GM10266 (cell line): ENCODE data around the gene RNF135.
"Not testable (repeated sequence)": the region's sequence is repeated elsewhere in the genome, so short reads cannot be mapped to it uniquely, and the experiment has no call there.

Source experiments
- DNase-seq: peaks from one replicate; pipeline ENCODE4 v3.0.0; 2012; ENCODE audit errors: extremely low spot score
- CTCF ChIP-seq: IDR thresholded peaks from 2 replicates; pipeline ENCODE4 v1.5.1; 2012; ENCODE audit warnings: mild to moderate bottlenecking, low read depth; ENCODE audit not compliant: control insufficient read depth, insufficient read depth; ENCODE audit errors: missing control alignments

The RNF135 gene

GRCh38 chr17:30928584-30928983 is 42.3 kb upstream of the RNF135 start:
- DNase-seq: no peak
- no peak for TF ChIP-seq CTCF

GRCh38 chr17:30929081-30929633 is 41.7 kb upstream of the RNF135 start:
- no peak for DNase-seq
- no peak for TF ChIP-seq CTCF

- not testable (repeated sequence) for DNase-seq
These were observed 41.0 kb upstream of the RNF135 start for GRCh38 chr17:30929861-30930260.

GRCh38 chr17:30930495-30930894 is 40.3 kb upstream of the RNF135 start:
- no peak for TF ChIP-seq CTCF
- DNase-seq: no peak

- DNase-seq: not testable (repeated sequence)
These were observed 39.3 kb upstream of the RNF135 start for GRCh38 chr17:30931582-30931981.

GRCh38 chr17:30933966-30934365 is 36.9 kb upstream of the RNF135 start:
- no peak for TF ChIP-seq CTCF
- no peak for DNase-seq

- peak; percentile 65 for DNase-seq
- TF ChIP-seq CTCF: no peak
These were observed 31.7 kb upstream of the RNF135 start for GRCh38 chr17:30939051-30939689.

GRCh38 chr17:30942308-30943079 is 28.3 kb upstream of the RNF135 start:
- no peak for TF ChIP-seq CTCF
- no peak for DNase-seq
